Activated naive CD4-positive, alpha-beta T cell treated with anti-CD3 and anti-CD28 coated beads, Interleukin-2, amount 50 U/mL, for 72 hours (primary cell): ENCODE results near the gene SLC2A4. TPM values are rescaled to one million over a fixed set of nuclear protein-coding genes. Genes with fewer than 3 reads are reported as not detected.

ENCODE experiments used
- ATAC-seq, 2 donors: fragments of 150-1000 bp; cut with Tn5 transposase; 2 replicates each; pipeline ENCODE4 v1.10.0; 2021; ENCODE audit warnings: mild to moderate bottlenecking in 2 of 2, moderate library complexity in 2 of 2
- DNase-seq, 2 donors: peaks; one replicate each; pipeline ENCODE4 v3.0.0; 2021 to 2022; ENCODE audit warnings: low spot score in 2 of 2
- H3K27ac Mint-ChIP-seq, 2 donors: one replicate each; pipeline ENCODE4 v1.8.0; 2022; ENCODE audit warnings: mild to moderate bottlenecking in 2 of 2, mixed read lengths in 2 of 2
- H3K36me3 Mint-ChIP-seq, 2 donors: one replicate each; pipeline ENCODE4 v1.8.0; 2022; ENCODE audit warnings: mixed read lengths in 2 of 2
- H3K9me3 Mint-ChIP-seq, 2 donors: one replicate each; pipeline ENCODE4 v1.8.0; 2022; ENCODE audit warnings: mixed read lengths in 2 of 2
- total RNA-seq, 2 donors: library from RNA; stranded (reverse); gene quantifications; one replicate each; pipeline ENCODE4 v1.2.3, GENCODE V29; 2022

The SLC2A4 gene
- under 1 TPM in 1 of 2 donors, not detected in 1; 0.51 TPM for total RNA-seq

DNA sequence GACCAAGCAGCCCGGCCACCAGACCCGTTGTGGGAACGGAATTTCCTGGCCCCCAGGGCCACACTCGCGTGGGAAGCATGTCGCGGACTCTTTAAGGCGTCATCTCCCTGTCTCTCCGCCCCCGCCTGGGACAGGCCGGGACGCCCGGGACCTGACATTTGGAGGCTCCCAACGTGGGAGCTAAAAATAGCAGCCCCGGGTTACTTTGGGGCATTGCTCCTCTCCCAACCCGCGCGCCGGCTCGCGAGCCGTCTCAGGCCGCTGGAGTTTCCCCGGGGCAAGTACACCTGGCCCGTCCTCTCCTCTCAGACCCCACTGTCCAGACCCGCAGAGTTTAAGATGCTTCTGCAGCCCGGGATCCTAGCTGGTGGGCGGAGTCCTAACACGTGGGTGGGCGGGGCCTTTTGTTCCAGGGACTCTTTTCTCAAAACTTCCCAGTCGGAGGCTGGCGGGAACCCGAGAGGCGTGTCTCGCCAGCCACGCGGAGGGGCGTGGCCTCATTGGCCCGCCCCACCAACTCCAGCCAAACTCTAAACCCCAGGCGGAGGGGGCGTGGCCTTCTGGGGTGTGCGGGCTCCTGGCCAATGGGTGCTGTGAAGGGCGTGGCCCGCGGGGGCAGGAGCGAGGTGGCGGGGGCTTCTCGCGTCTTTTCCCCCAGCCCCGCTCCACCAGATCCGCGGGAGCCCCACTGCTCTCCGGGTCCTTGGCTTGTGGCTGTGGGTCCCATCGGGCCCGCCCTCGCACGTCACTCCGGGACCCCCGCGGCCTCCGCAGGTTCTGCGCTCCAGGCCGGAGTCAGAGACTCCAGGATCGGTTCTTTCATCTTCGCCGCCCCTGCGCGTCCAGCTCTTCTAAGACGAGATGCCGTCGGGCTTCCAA lies at the start of gene SLC2A4:
SLC2A4 (plus strand) TSS at position 645 of the 879 bp plus-strand sequence; CDS start at position 862, 217 bp downstream.
- DNase-seq: peak; percentile 83 to 94
- Mint-ChIP-seq H3K36me3 (no peaks in the 10 kb centered on the region), H3K9me3 (no peaks in the 10 kb centered on the region), H3K27ac (no peak within 1 kb of the TSS)
- peak; percentile 77 to 86 for ATAC-seq

DNA sequence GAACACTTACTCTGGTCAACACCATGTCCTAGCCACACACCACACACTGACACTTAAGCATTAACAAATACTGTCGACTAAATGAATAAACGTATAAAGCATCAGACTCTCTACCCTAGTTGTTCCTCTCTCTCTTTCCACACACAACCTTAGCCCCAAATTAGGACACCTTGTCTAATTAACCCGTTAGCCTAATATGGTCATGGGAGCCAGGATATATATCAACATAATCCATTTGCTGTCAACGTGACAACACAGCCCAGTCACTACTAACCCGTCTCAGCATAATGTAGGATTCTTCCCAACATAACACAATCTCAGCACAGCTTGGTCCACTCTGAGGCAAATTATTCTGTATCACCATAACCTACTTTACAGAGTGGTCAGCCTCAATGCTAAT lies 49.4 kb upstream of the SLC2A4 start:
- peak overlapping the region in 1 of 2 donors; percentile 18 for H3K27ac Mint-ChIP-seq
- DNase-seq (no peak), ATAC-seq (no peak)
- H3K9me3 Mint-ChIP-seq: no peaks in the 10 kb centered on the region
- peaks cover 32 to 48% of the 10 kb centered on the region in 2 donors for H3K36me3 Mint-ChIP-seq

DNA sequence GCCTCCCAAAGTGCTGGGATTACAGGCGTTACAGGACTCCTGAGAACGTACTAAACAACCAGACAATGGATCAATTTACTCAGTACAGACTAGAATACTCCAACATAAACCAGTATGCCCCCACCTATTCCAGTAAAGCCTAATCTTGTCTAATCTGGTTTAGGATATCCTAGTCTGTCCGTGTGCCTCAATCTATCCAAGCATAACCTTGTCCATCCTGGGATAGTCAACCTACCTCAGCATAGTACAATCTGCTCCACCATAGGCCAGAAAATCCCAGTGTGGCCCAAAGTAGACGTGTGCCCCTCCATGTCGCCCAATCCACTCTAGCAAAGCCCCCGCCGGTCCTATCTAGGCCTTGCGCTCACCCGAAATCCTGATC lies 47.8 kb upstream of the SLC2A4 start:
- no peaks in the 10 kb centered on the region for H3K9me3 Mint-ChIP-seq
- DNase-seq (peak in 1 of 2 donors; percentile 28), ATAC-seq (peak; percentile 1 to 17)
- H3K36me3 Mint-ChIP-seq: peaks cover 28 to 43% of the 10 kb centered on the region in 2 donors
- H3K27ac Mint-ChIP-seq: peak overlapping the region; percentile 90 to 92

DNA sequence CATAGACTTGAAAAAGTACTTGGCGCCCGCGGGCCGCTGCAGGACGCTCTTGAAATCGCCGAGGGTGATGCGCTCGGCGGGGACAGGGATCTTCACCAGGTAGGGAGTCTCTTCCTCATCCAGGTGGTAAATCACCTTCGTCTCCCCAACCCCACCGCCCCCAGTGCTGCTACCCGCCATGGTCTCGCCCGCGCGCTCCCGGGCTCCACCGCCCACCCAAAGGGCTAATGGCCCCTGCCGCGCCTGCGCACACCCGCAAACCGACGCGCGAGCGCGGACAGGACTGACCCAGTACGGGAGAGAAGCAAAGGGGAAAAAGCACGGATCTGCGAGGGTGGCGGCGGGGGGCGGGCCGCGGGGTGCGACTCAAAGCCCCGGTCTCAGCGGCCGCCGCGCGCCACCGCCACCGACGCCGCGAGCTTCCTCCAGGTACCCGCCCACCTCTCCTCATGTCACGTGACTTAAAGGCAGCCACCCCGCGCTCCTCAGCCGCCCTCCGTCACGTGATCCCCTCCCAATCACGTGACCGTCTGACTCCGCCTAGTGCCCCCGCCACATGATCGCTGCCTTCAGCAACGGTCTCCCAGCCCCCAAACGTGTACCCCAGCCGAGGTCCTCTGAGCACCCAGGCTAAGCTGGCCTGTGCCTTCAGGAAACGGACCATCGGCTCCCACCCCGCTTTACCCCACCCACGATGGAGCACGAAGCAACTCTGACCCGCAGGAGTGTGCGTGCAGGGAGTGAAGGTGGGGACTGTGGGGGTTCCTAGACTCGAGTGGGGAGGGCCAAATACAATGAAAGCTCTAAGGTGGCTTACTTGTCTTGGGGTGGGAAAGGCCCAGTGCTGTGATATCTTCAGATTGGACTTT lies 47.2 kb upstream of the SLC2A4 start, which contains the start of gene DVL2:
DVL2 (minus strand) TSS at position 435 of the 869 bp plus-strand sequence; CDS start at position 180, 255 bp downstream.
- DNase-seq: peak; percentile 92 to 96

DNA sequence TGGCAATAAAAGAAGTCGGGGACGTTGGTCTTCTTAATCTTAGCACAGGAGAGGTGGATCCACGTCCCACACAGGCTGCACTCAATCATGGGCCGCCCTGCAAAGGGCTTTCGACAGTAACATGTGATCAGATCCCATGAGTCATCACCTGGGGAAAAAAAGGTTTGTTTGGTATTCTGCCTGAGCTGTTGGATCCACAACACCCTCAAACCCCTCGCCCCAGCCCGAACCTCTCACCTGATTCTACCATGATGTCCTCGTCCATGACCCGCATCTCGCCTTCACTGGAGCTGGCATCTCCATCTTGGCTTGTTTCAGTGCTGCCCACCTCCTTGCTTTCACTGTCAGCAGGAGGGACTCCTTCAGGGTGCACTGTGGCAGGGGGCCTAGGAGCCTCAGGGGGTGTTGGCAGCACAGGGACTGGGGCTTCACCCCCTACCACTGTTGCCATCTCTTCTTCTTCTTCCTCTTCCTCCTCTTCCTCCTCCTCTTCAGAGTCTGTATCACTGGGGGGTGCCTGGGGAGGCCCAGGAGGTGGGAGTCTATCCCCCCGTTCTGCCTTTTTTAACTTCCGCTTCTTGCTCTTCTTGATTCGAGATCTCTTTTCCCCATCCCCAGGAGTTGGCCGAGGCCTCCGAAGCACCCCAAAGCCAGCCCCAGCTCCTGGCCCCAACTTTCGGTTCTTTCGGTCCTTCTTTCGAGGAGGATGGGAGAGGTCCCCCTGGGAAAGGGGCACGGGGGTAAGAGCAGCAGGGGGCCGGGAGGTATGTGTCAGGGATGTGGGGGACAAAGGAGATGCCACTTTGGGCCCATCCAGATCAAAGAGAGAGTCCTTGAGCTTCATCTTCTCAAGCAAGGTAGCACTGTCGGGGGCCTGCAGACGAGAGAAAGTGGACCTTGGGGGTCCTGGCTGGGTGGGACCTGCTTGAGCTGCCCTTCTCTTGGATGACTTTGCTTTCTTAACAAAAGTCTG lies 45.5 kb upstream of the SLC2A4 start:
- Mint-ChIP-seq H3K36me3 (peaks cover 34 to 39% of the 10 kb centered on the region in 2 donors), H3K9me3 (no peaks in the 10 kb centered on the region), H3K27ac (peak overlapping the region in 1 of 2 donors; percentile 91)
- DNase-seq: no peak
- no peak for ATAC-seq

More for the DNA sequence above, 47.2 kb upstream of the SLC2A4 start, which contains the start of gene DVL2:
- Mint-ChIP-seq H3K9me3 (no peaks in the 10 kb centered on the region), H3K36me3 (peaks cover 28 to 43% of the 10 kb centered on the region in 2 donors), H3K27ac (peak within 1 kb of the TSS; percentile 92 to 97)
- ATAC-seq: peak; percentile 62 to 63

DNA sequence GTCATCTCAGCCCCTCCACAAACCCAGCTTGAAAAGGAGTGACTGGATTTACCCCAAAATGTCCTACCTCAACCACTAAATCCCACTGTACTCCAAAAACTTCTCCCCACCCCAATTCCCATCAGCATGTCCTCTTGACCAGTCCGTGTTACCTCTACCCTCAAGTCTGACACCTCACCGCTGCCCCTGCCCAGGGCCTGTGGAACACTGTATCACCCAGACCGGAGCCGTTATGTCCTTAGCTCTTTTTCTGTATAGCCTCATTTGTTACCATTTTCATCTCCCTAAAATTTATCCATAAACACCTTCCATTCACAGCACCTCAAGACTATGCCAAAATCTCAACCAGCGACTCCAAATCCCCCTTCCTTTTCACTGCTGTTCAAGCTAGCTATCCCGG lies 44.7 kb upstream of the SLC2A4 start:
- Mint-ChIP-seq H3K36me3 (peaks cover 43 to 48% of the 10 kb centered on the region in 2 donors), H3K27ac (peak overlapping the region; percentile 91), H3K9me3 (no peaks in the 10 kb centered on the region)
- no peak for ATAC-seq
- no peak for DNase-seq

DNA sequence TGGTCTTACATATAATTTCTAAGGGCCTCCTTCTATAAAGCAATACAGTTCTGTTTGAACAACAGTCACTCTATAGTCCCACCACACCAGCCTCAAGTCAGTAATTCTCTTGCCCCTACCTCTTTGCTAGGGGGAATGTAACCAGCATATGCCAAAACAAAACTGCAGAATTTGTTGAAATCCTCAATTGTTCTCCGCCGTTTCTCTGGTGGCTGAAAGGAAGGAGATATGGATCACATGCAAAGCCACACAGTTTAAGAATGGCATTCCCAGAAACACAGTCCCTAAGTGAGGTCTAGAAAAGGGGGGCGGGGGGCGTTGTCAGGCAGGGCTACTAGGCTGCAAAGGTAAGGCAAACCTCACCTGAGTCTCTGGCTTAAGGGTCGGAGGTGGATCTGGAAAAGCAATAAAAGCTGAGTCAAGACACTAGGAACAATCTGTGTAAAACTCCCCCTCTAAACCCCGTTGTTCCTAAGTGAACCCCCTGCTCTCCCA lies 44.2 kb upstream of the SLC2A4 start:
- DNase-seq (no peak), ATAC-seq (no peak)
- Mint-ChIP-seq H3K27ac (peak overlapping the region; percentile 91), H3K36me3 (peaks cover 43 to 48% of the 10 kb centered on the region in 2 donors), H3K9me3 (no peaks in the 10 kb centered on the region)

DNA sequence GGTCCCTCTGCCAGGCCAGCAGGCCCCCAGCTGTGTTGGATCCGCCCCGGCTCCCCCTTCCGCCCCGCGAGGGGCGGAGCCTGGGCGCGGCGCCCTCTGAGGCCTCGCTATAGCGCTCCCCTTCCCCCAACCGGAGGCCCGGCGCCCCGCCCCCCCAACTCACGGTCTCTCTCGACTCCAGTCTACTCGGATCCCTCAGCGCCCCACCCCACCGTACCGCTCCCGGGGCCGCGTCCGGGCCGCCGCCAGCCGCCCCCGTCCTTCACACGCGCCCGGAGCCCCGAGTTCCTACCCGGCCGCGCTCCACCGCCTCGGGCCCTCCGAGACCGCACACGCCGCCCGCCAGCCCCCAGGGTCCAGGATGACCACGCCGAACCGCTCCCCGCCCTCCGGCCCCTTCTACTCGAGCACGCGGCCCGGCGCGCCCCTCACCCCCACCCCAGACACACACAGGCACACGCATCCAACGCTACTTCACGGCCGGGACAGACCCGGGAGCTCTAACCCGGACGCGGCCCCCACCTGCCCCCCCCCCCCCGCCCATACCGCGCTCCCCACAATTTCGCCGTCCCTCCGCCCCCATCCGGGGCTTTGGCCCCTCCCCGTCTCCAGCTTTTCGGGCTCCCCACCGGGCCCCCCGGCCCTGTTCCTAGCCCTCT lies 43.6 kb upstream of the SLC2A4 start:
- Mint-ChIP-seq H3K9me3 (no peaks in the 10 kb centered on the region), H3K27ac (peak overlapping the region; percentile 89 to 91), H3K36me3 (peaks cover 46 to 47% of the 10 kb centered on the region in 2 donors)
- DNase-seq: peak in 1 of 2 donors; percentile 84
- peak; percentile 2 to 50 for ATAC-seq

DNA sequence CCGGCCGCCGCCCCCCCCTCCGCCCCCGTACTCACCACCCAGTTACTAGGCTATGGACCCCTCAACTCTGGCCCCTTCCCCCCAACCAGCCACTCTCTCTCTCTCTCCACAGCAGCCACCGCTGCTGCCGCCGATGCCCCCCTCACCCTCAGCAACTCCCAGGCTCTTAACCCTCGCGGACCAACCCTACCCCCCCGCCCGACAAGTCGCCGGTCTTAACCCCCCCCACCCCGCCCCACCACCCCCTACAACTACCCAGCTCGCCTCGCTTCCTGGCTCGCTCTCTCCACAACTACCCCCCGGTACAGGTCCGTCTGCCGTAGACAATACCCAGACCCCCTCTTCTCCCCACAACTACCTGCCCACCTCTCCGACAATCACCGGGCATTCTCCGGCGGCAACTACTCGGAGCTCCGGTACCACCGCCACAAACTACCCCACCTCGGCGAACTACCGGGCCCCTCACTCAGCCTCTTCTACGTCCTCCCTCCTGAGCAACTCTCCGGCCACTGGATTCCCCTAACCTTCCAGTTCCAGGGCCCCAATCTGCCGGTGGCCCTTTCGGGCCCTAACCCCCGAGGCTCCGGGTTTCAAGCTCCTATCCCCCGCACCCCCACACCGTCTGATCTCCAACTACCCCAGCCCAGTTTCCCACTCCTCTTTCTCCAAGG lies 43.0 kb upstream of the SLC2A4 start:
- peak overlapping the region; percentile 91 to 98 for H3K27ac Mint-ChIP-seq

DNA sequence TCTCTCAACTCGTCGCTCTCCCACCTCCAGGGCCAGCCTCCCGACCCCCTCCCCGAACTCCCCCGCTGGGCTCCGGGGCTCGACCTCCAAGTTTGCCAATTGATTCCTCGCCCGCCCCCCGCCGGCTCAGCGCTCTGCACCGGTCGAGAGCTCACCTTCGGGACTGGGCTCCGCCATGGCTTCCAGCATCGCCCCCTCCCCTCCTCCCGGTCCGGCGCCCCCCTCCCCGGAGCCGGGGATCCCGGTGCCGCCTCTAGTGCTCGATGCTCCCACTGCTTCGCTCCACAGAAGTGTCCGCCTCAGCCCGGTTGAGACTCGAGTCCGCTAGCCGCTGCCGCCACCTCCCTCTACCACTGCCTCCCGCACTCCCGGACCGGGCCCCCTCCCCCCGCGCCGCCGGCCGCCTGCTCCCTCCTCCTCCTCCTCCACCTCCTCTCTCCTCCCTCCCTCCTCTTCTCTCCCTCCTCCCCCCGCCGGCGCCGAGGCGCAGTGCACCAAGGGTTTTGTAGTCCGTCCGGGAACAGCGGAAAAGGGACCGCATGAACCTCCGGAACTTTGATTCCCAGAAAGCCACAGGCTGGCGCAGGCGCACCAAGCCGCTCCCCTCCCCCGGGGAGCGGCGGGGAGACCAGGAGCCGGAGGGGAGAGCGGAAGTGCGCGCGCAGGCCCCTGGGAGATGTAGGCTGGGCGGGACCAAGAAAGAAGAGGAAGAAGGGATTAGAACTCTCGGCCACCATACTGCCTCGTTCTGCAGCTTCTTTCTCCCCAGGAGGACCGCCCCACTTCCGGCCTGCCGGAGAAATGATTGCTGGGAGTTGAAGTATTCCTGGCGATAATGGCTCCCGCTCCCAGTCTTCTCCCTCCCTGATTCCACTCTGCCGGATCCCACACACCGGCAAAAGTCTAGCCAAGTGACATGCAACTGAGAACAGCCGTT lies 42.2 kb upstream of the SLC2A4 start, which contains the start of gene PHF23:
PHF23 (minus strand) TSS at position 367 of the 937 bp plus-strand sequence; CDS start at position 189, 178 bp downstream.
- Mint-ChIP-seq H3K27ac (peak within 1 kb of the TSS; percentile 91 to 98), H3K36me3 (peaks cover 33 to 36% of the 10 kb centered on the region in 2 donors), H3K9me3 (no peaks in the 10 kb centered on the region)
- DNase-seq (peak; percentile 95 to 98), ATAC-seq (peak; percentile 71 to 78)

More for the DNA sequence above, 43.0 kb upstream of the SLC2A4 start:
- ATAC-seq (no peak), DNase-seq (peak in 1 of 2 donors; percentile 38)
- no peaks in the 10 kb centered on the region for H3K9me3 Mint-ChIP-seq
- peaks cover 39 to 41% of the 10 kb centered on the region in 2 donors for H3K36me3 Mint-ChIP-seq

DNA sequence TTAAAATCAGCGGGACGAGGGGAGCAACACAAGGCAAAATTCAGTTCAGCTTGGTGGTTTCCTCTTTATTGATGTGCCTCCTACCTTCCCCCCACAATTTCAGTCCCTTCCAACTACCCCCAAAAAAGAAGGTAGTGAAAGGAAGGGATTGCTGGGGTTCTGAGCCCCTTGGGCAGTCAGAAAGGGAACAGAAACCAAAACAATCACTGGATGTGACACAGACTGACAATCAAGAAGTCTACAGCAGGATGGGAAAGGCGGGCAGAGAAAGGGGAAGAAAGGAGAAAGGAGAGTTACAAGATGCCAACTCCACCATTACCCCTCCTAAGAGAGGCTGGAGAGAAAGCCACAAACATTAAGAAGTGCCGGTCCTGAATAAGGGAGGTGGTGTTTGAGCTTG lies 41.1 kb upstream of the SLC2A4 start:
- ATAC-seq: no peak
- peaks cover 29 to 33% of the 10 kb centered on the region in 2 donors for H3K36me3 Mint-ChIP-seq

DNA sequence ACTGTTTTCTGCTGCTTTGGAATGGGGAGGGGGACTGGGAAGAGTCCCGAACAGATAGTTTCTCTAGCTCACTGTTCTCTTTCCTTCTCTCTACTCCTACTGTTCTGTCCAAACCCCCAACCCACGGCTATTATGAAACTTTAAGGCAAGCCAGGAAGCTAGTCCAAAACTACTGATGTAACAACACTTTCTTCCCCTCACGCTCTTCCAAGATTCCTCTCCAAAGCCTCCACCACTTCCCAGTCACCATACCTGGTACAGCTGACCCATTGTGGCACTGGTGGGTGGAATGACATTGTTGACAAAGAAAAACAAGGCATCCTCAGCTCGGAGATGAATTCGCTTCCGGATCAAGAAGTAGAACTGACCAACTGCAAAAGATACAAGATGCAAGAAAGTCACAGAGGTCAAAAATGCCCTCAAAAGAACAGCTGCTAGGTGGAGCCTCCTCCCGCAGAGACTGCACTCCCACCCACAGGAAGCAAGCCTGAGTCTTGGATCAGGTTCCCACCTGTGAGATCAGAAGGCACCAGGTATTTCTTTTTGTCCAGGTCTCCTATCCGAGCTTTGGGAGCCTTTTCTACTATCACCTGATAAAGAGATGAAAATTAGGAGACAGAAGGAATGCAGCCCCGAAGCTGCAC lies 40.3 kb upstream of the SLC2A4 start:
- Mint-ChIP-seq H3K9me3 (no peaks in the 10 kb centered on the region), H3K27ac (peak overlapping the region; percentile 91 to 99), H3K36me3 (peaks cover 35 to 37% of the 10 kb centered on the region in 2 donors)
- ATAC-seq: no peak
- no peak for DNase-seq

More for the DNA sequence above, 41.1 kb upstream of the SLC2A4 start:
- Mint-ChIP-seq H3K27ac (peak overlapping the region; percentile 18 to 91), H3K9me3 (no peaks in the 10 kb centered on the region)
- DNase-seq: no peak
